ENCODE data around the gene RAB10. TPM values are rescaled to one million over a fixed set of nuclear protein-coding genes. Genes with fewer than 3 reads are reported as not detected.

Gene RAB10
- total RNA-seq, 1 experiment from 2014 or later = 140 TPM

DNA sequence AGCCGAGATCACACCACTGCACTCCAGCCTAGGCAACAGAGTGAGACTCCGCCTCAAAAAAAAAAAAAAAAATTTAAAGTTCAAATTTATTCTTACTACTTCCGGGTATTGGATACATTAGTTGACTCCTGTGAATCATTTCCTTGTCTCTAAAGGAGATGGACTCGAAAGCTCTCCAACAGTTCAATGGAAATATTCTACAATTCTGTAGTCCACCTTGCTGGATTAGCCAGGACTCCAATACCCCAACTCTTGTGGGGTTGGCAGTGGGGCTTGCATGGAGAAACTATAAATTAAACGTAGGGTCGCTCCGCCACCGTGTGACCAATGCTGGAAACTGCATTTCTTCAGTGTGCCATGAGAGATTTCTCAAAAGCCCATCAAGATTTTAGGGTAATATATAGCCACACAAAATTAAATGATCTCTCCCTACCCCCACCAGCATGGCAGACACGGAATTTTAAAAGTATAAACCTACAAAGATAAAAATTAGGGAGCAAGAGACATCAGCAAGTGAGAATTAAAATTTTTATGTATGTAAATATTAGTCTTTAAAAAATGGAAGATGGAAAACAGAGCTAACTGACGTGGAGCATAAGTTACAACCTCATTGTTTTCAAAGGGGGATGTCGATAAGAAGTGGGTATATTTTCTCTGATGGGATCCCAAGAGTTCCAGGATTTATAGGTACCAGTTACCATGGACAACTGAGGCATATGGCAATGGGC lies 111.2 kb downstream of the RAB10 start:
- DNase-seq (ENCODE audit: low spot score) = peak; percentile 82
- no peaks in the 10 kb centered on the region for H3K27me3 ChIP-seq (replicated peaks; ENCODE audit: insufficient read depth, low read depth, low read length, poor library complexity)
- H3K36me3 ChIP-seq (ENCODE audit: insufficient read depth, low read length, poor library complexity, severe bottlenecking) = no peaks in the 10 kb centered on the region
- intact Hi-C loops (cut with micrococcal nuclease; ENCODE audit: unreplicated experiment) = loop anchor here (1.0 to 10.0 kb wide), 4 partner anchors 58 to 540 kb away; no protein-coding TSS in a partner anchor
- no peaks in the 10 kb centered on the region for H3K9me3 ChIP-seq (ENCODE audit: low read depth, low read length, poor library complexity, severe bottlenecking)
- H3K27ac ChIP-seq (ENCODE audit: low read depth, low read length, poor library complexity, severe bottlenecking) = no peak overlapping the region
- peaks cover 7% of the 10 kb centered on the region for H3K4me1 ChIP-seq (ENCODE audit: insufficient read depth, low read length, poor library complexity, severe bottlenecking)
- CTCF ChIA-PET = interaction anchor here (0.6 to 1.6 kb wide), 4 partner anchors 13 to 200 kb away, joined by 3 to 12 read pairs (median 4); no protein-coding TSS in a partner anchor
- TF ChIP-seq CTCF (conservative IDR thresholded peaks at IDR 0.05; ENCODE audit: low read depth, low read length) (peak; percentile 90), EZH2 (IDR thresholded peaks at IDR 0.05; ENCODE audit: borderline replicate concordance, low read depth, low read length, poor library complexity, severe bottlenecking) (no peak)
- H3K4me3 ChIP-seq (ENCODE audit: low read depth, low read length, poor library complexity, severe bottlenecking) = no peak overlapping the region
- no TSS peak for BruUV-seq (replicated peaks)
- POLR2A ChIA-PET (ENCODE audit: low non-redundant PET) = no interaction called here

DNA sequence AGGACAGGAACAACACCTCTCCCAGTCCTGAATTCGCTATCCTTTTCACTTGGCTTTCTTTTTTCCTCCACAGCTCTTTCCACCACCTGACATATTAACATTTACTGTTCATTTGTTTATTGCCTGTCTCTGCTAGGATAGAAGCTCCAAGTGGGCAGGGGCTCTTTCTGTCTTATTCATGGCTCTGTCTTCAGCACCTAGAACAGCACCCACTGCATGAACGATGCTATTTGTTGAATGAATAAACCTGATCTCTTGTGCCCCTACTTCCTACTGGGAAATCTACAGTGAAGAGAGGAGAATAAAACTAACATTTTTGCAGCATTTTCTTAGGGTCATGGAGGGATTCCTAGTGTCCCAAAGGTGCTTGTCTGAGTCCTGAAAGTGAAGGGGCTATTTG lies 114.6 kb downstream of the RAB10 start:
- H3K36me3 ChIP-seq (ENCODE audit: insufficient read depth, low read length, poor library complexity, severe bottlenecking) = no peaks in the 10 kb centered on the region
- H3K27me3 ChIP-seq (replicated peaks; ENCODE audit: insufficient read depth, low read depth, low read length, poor library complexity) = no peaks in the 10 kb centered on the region
- BruUV-seq (replicated peaks) = no TSS peak
- POLR2A ChIA-PET (ENCODE audit: low non-redundant PET) = no interaction called here
- CTCF ChIA-PET = interaction anchor here (0.6 kb wide), 1 partner anchor 98 kb away, joined by 6 read pairs; no protein-coding TSS in a partner anchor
- intact Hi-C loops (cut with micrococcal nuclease; ENCODE audit: unreplicated experiment) = loop anchor here (10.0 kb wide), 1 partner anchor 544 kb away; no protein-coding TSS in a partner anchor
- no peak overlapping the region for H3K4me3 ChIP-seq (ENCODE audit: low read depth, low read length, poor library complexity, severe bottlenecking)
- no peak overlapping the region for H3K27ac ChIP-seq (ENCODE audit: low read depth, low read length, poor library complexity, severe bottlenecking)
- TF ChIP-seq EZH2 (IDR thresholded peaks at IDR 0.05; ENCODE audit: borderline replicate concordance, low read depth, low read length, poor library complexity, severe bottlenecking) (no peak), CTCF (conservative IDR thresholded peaks at IDR 0.05; ENCODE audit: low read depth, low read length) (no peak)
- peak; percentile 25 for DNase-seq (ENCODE audit: low spot score)
- no peaks in the 10 kb centered on the region for H3K9me3 ChIP-seq (ENCODE audit: low read depth, low read length, poor library complexity, severe bottlenecking)
- peaks cover 7% of the 10 kb centered on the region for H3K4me1 ChIP-seq (ENCODE audit: insufficient read depth, low read length, poor library complexity, severe bottlenecking)

DNA sequence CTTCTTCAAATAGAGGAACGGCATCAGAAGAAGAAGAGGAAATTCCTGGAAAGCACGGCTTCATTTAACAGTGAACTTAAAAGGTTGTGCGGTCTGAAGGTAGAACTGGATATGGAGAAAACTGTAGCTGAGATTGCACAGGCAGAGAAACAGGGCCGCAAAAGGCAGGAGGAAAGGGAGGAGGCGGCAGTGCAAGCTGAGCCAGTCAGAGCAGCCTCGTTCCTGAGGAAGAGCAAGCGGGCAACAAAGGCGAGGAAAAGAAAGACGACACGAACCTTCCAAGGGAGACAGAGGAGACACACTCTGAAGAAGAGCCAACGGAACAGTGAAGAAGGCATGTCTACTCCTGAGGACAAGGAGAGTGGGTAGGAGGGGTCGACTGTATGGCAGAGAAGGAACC lies 116.4 kb downstream of the RAB10 start:
- TF ChIP-seq EZH2 (IDR thresholded peaks at IDR 0.05; ENCODE audit: borderline replicate concordance, low read depth, low read length, poor library complexity, severe bottlenecking) = no peak
- TF ChIP-seq CTCF (conservative IDR thresholded peaks at IDR 0.05; ENCODE audit: low read depth, low read length) = no peak
- ChIA-PET POLR2A (ENCODE audit: low non-redundant PET) (no interaction called here), CTCF (no interaction called here)
- intact Hi-C loops (cut with micrococcal nuclease; ENCODE audit: unreplicated experiment) = no loop called here
- no TSS peak for BruUV-seq (replicated peaks)
- no peaks in the 10 kb centered on the region for H3K27me3 ChIP-seq (replicated peaks; ENCODE audit: insufficient read depth, low read depth, low read length, poor library complexity)
- H3K4me3 ChIP-seq (ENCODE audit: low read depth, low read length, poor library complexity, severe bottlenecking) = no peak overlapping the region
- peaks cover 12% of the 10 kb centered on the region for H3K9me3 ChIP-seq (ENCODE audit: low read depth, low read length, poor library complexity, severe bottlenecking)
- no peak overlapping the region for H3K27ac ChIP-seq (ENCODE audit: low read depth, low read length, poor library complexity, severe bottlenecking)
- H3K36me3 ChIP-seq (ENCODE audit: insufficient read depth, low read length, poor library complexity, severe bottlenecking) = no peaks in the 10 kb centered on the region
- no peak for DNase-seq (ENCODE audit: low spot score)
- H3K4me1 ChIP-seq (ENCODE audit: insufficient read depth, low read length, poor library complexity, severe bottlenecking) = no peaks in the 10 kb centered on the region
